B cell (primary cell): ENCODE results near the gene CLK2. TPM values are rescaled to one million over a fixed set of nuclear protein-coding genes. Genes with fewer than 3 reads are reported as not detected.

Source experiments
- ATAC-seq: fragments of 200-7000 bp; cut with Tn5 transposase; one replicate; pipeline ENCODE4 v1.10.0; 2021; ENCODE audit warnings: low read depth, mild to moderate bottlenecking, moderate number of reproducible peaks, moderate library complexity
- CTCF ChIA-PET: fragments of 350-600 bp; sonication (Branson Sonifier 250); formaldehyde crosslinking; loops from one replicate; lab custom pipeline; 2021; ENCODE audit warnings: antibody characterized with exemption, inconsistent platforms; lab: Charles Lee
- POLR2A ChIA-PET: fragments of 350-600 bp; sonication (Branson Sonifier 250); formaldehyde crosslinking; loops from one replicate; lab custom pipeline; 2021; ENCODE audit warnings: antibody characterized with exemption; lab: Charles Lee
- DNase-seq: peaks from one replicate; pipeline ENCODE4 v3.0.0; 2013
- H2AFZ ChIP-seq: 2 replicates; pipeline ENCODE4 v1.6.1; 2012; ENCODE audit warnings: mild to moderate bottlenecking, low read depth, low read length; ENCODE audit not compliant: insufficient read depth, poor library complexity, severe bottlenecking
- H3K27ac ChIP-seq, 2 donors: 1 replicate in 1 of 2; 2 replicates in 1 of 2; pipeline ENCODE4 v1.5.1; 2012 to 2013; ENCODE audit warnings: low read length in 2 of 2, mild to moderate bottlenecking in 2 of 2, moderate library complexity in 1 of 2
- H3K27me3 ChIP-seq, 4 experiments: fragments of 200-600 bp in 1 of 4; sonication (generic) in 1 of 4; replicated peaks in 1 of 4; 1 replicate in 2 of 4; 2 replicates in 2 of 4; pipeline versions ENCODE4 v1.6.1 to v1.7.0; 2013 to 2016; ENCODE audit warnings: low read length in 3 of 4, mild to moderate bottlenecking in 2 of 4, mixed read lengths in 1 of 4, moderate library complexity in 1 of 4; ENCODE audit not compliant: insufficient read depth in 4 of 4, control insufficient read depth in 3 of 4; ENCODE audit errors: control extremely low read depth in 1 of 4
- H3K36me3 ChIP-seq, 2 experiments: replicated peaks in 1 of 2; 1 replicate in 1 of 2; 2 replicates in 1 of 2; pipeline versions ENCODE4 v1.6.1 to v1.7.1; 2013; ENCODE audit warnings: low read length in 1 of 2; ENCODE audit not compliant: insufficient read depth in 2 of 2, control insufficient read depth in 1 of 2; ENCODE audit errors: control extremely low read depth in 1 of 2, extremely low read depth in 1 of 2
- H3K4me1 ChIP-seq, 2 donors: fragments of 200-600 bp in 1 of 2; sonication (generic) in 1 of 2; 1 replicate in 1 of 2; 2 replicates in 1 of 2; pipeline versions ENCODE4 v1.5.1 to v1.6.1; 2013 to 2017; ENCODE audit warnings: low read length in 2 of 2; ENCODE audit not compliant: control insufficient read depth in 2 of 2, insufficient read depth in 2 of 2
- H3K4me2 ChIP-seq: replicated peaks from 2 replicates; pipeline ENCODE3; 2012; ENCODE audit warnings: mild to moderate bottlenecking, low read depth, low read length; ENCODE audit not compliant: poor library complexity, severe bottlenecking
- H3K4me3 ChIP-seq, 5 experiments: fragments of 200-600 bp in 1 of 5; sonication (generic) in 1 of 5; 1 replicate in 3 of 5; 2 replicates in 2 of 5; pipeline versions ENCODE4 v1.5.1 to v1.7.0; 2011 to 2016; ENCODE audit warnings: low read length in 4 of 5, mild to moderate bottlenecking in 4 of 5, low read depth in 2 of 5, control low read depth in 1 of 5, moderate library complexity in 1 of 5; ENCODE audit not compliant: insufficient read depth in 1 of 5; ENCODE audit errors: control extremely low read depth in 1 of 5, extremely low read depth in 1 of 5
- H3K79me2 ChIP-seq: fragments of 200-600 bp; sonication (generic); one replicate; pipeline ENCODE4 v1.6.0; 2016; ENCODE audit warnings: low read length; ENCODE audit not compliant: control insufficient read depth, insufficient read depth
- H3K9ac ChIP-seq: fragments of 200-600 bp; sonication (generic); 2 replicates; pipeline ENCODE4 v1.6.1; 2017; ENCODE audit warnings: mild to moderate bottlenecking, low read length, moderate library complexity
- H3K9me3 ChIP-seq, 3 donors: one replicate each; pipeline versions ENCODE4 v1.6.1 to v1.7.1; 2013; ENCODE audit warnings: low read length in 2 of 3; ENCODE audit not compliant: control insufficient read depth in 2 of 3, insufficient read depth in 1 of 3; ENCODE audit errors: control extremely low read depth in 1 of 3
- H4K20me1 ChIP-seq: 2 replicates; pipeline ENCODE4 v1.6.0; 2012; ENCODE audit warnings: mild to moderate bottlenecking, low read length; ENCODE audit not compliant: insufficient read depth, control insufficient read depth, poor library complexity, severe bottlenecking
- H3K27ac Mint-ChIP-seq: one replicate; pipeline ENCODE4 v1.8.0; 2021; ENCODE audit warnings: mixed read lengths
- H3K27me3 Mint-ChIP-seq: one replicate; pipeline ENCODE4 v1.8.0; 2021; ENCODE audit warnings: mixed read lengths
- H3K4me1 Mint-ChIP-seq: one replicate; pipeline ENCODE4 v1.8.0; 2021; ENCODE audit warnings: mixed read lengths
- H3K4me3 Mint-ChIP-seq: one replicate; pipeline ENCODE4 v1.8.0; 2021; ENCODE audit warnings: mixed read lengths
- H3K9me3 Mint-ChIP-seq: one replicate; pipeline ENCODE4 v1.8.0; 2022; ENCODE audit warnings: mixed read lengths; ENCODE audit not compliant: insufficient read depth
- CTCF ChIP-seq: fragments of 200-600 bp; IDR thresholded peaks from one replicate; pipeline ENCODE4 v1.8.0; 2022; ENCODE audit warnings: antibody characterized with exemption, mild to moderate bottlenecking
- WGBS: methylation state at CpG from one replicate; pipeline ENCODE4 v1.1.5; 2013; ENCODE audit warnings: missing lambda C conversion rate; ENCODE audit not compliant: insufficient coverage; 5-methylcytosine and 5-hydroxymethylcytosine counted together
- intact Hi-C: fragments of 100-400 bp; cut with micrococcal nuclease; formaldehyde crosslinking; loops from one replicate; pipeline ENCODE4 v1.10.0; 2022
- polyA plus RNA-seq: library from polyadenylated mRNA; depleted of rRNA; stranded (reverse); fragments of >200 nt; gene quantifications from 2 replicates; pipeline ENCODE4 v1.2.3, GENCODE V29; 2012
- total RNA-seq, 2 donors: library from RNA; stranded (reverse); fragments of 120-200 nt in 1 of 2; gene quantifications; 1 replicate in 1 of 2; 2 replicates in 1 of 2; pipeline versions ENCODE4 v1.2.3 to v1.2.4, GENCODE V29; 2013 to 2022

CLK2 gene
- total and polyA plus RNA-seq, 2 donors (not counting 1 experiment from before 2014, with no cell fraction given): 152 to 161 TPM

- peak; percentile 81 for DNase-seq
- POLR2A ChIA-PET: interaction anchor here (0.6 to 1.6 kb wide), 3 partner anchors 48 to 112 kb away, joined by 3 to 6 read pairs (median 3); partner anchors contain the start of genes CLK2 and MTX1
- peak within 1 kb of the TSS; percentile 95 for H3K4me2 ChIP-seq
- H3K36me3 ChIP-seq: peaks cover 0 to 3% of the 10 kb centered on the region in 2 experiments
- H3K27ac ChIP-seq: no peak within 1 kb of the TSS
- H3K27me3 ChIP-seq: no peaks in the 10 kb centered on the region
- Mint-ChIP-seq H3K4me3 (peak within 1 kb of the TSS; percentile 83), H3K27ac (peak within 1 kb of the TSS; percentile 50), H3K9me3 (no peaks in the 10 kb centered on the region), H3K27me3 (no peaks in the 10 kb centered on the region), H3K4me1 (peaks cover 36% of the 10 kb centered on the region)
- CTCF ChIA-PET: interaction anchor here (0.8 to 6.5 kb wide), 10 partner anchors 9 to 146 kb away, joined by 3 to 128 read pairs (median 7); partner anchors contain the start of genes CLK2, FDPS, MTX1 and THBS3
- intact Hi-C loops: loop anchor here (1.0 to 10.0 kb wide), 3 partner anchors 43 to 1184 kb away; partner anchors contain the start of gene MEF2D
- 28% methylated on average over 42 of the region's 51 CpGs for WGBS
- peaks cover 0 to 2% (median 0%) of the 10 kb centered on the region in 3 donors for H3K9me3 ChIP-seq
- H3K4me1 ChIP-seq: peaks cover 17 to 35% of the 10 kb centered on the region in 2 donors
- peak within 1 kb of the TSS; percentile 76 for H2AFZ ChIP-seq
- H3K79me2 ChIP-seq: peaks cover 4% of the 10 kb centered on the region
- TF ChIP-seq CTCF: no peak
- peak; percentile 40 for ATAC-seq
- peak within 1 kb of the TSS in 4 of 5 experiments; percentile 32 to 52 (median 51) for H3K4me3 ChIP-seq
- no peaks in the 10 kb centered on the region for H4K20me1 ChIP-seq
- peak within 1 kb of the TSS; percentile 62 for H3K9ac ChIP-seq
Measured at GRCh38 chr1:155320661-155321617, 47.6 kb upstream of the CLK2 start, which contains the start of gene RUSC1. RUSC1 (plus strand) TSS chr1:155320894; CDS start chr1:155321774, 880 bp downstream.
